Breast epithelium (tissue), 3 donors: ENCODE results near the gene PTGIR.

ENCODE experiments used
- CTCF ChIP-seq, 3 donors: fragments of 450-650 bp; IDR thresholded peaks; one replicate each; pipeline ENCODE4 v1.5.1; 2016 to 2017; ENCODE audit warnings: antibody characterized with exemption in 3 of 3, mild to moderate bottlenecking in 3 of 3, moderate library complexity in 3 of 3
- POLR2AphosphoS5 ChIP-seq, 3 donors: sonication (generic); formaldehyde crosslinking; IDR thresholded peaks; one replicate each; pipeline ENCODE4 v1.6.1; 2017; ENCODE audit warnings: antibody characterized with exemption in 3 of 3

- no peak for TF ChIP-seq CTCF (IDR thresholded peaks at IDR 0.05)
- no peak for TF ChIP-seq POLR2AphosphoS5 (IDR thresholded peaks at IDR 0.05)
These were observed 37.0 kb downstream of the PTGIR start for GRCh38 chr19:46587861-46588260.
